HCT116 (cell line): ENCODE results near the gene CRYBG2. TPM values are rescaled to one million over a fixed set of nuclear protein-coding genes. Genes with fewer than 3 reads are reported as not detected.

Experiments used
- ATAC-seq: fragments of 200-7000 bp; cut with Tn5 transposase; 2 replicates; pipeline ENCODE4 v1.9.1; 2020; ENCODE audit warnings: mild to moderate bottlenecking, moderate library complexity
- BruUV-seq: library from RNA; stranded (reverse); fragments of 400-500 nt; replicated peaks from 2 replicates; lab custom pipeline; 2021; lab: Mats Ljungman, UMichigan
- CTCF ChIA-PET: fragments of 300-600 bp; sonication (Branson Sonifier 250); formaldehyde crosslinking; loops from one replicate; lab custom pipeline; 2021; ENCODE audit warnings: antibody characterized with exemption; lab: Charles Lee
- POLR2A ChIA-PET: fragments of 300-600, 350-600 bp; sonication (Branson Sonifier 250); formaldehyde crosslinking; loops from one replicate; lab custom pipeline; 2021; ENCODE audit warnings: antibody characterized with exemption; lab: Charles Lee
- RAD21 ChIA-PET, 2 experiments: fragments of 300-600 bp; sonication (Branson Sonifier 250); formaldehyde crosslinking; loops; one replicate each; lab custom pipeline; 2023; ENCODE audit warnings: low total read pairs in 2 of 2; ENCODE audit not compliant: uncharacterized antibody in 2 of 2, unreplicated experiment in 2 of 2, low non-redundant PET in 1 of 2; lab: Charles Lee
- DNase-seq: peaks from one replicate; pipeline ENCODE4 v3.0.0-alpha.2; 2010; ENCODE audit warnings: low read depth, low spot score
- H2AFZ ChIP-seq: fragments of 200-600 bp; shearing (Covaris generic), sonication (generic); 2 replicates; pipeline ENCODE4 v1.6.1; 2017; ENCODE audit warnings: low read depth, mixed run types, mixed read lengths, antibody characterized with exemption, low read length; ENCODE audit not compliant: poor library complexity, severe bottlenecking
- H3K27ac ChIP-seq: 2 replicates; pipeline ENCODE4 v1.5.1; 2012; ENCODE audit warnings: low read depth, low read length
- H3K27me3 ChIP-seq: fragments of 200-600 bp; sonication (generic); 2 replicates; pipeline ENCODE4 v1.6.1; 2016; ENCODE audit warnings: mixed run types, low read length, mixed read lengths; ENCODE audit not compliant: insufficient read depth
- H3K36me3 ChIP-seq, 2 experiments: fragments of 200-500 bp in 1 of 2; fragments of 200-600 bp in 1 of 2; sonication (Bioruptor generic) in 1 of 2; sonication (generic) in 1 of 2; 2 replicates each; pipeline versions ENCODE4 v1.5.1 to v1.6.1; 2014 to 2016; ENCODE audit warnings: low read length in 2 of 2, inconsistent platforms in 1 of 2, mixed read lengths in 1 of 2, mixed run types in 1 of 2; ENCODE audit not compliant: insufficient read depth in 2 of 2, control insufficient read depth in 1 of 2
- H3K4me1 ChIP-seq, 2 experiments: fragments of 200-600 bp in 1 of 2; sonication (generic) in 1 of 2; 2 replicates each; pipeline versions ENCODE4 v1.5.1 to v1.6.1; 2012 to 2017; ENCODE audit warnings: low read length in 2 of 2, inconsistent platforms in 1 of 2, mild to moderate bottlenecking in 1 of 2, mixed read lengths in 1 of 2, mixed run types in 1 of 2, moderate library complexity in 1 of 2; ENCODE audit not compliant: insufficient read depth in 2 of 2, control insufficient read depth in 1 of 2
- H3K4me2 ChIP-seq: fragments of 200-600 bp; sonication (generic); 2 replicates; pipeline ENCODE4 v1.6.1; 2017; ENCODE audit warnings: mixed run types, low read length, mixed read lengths
- H3K4me3 ChIP-seq, 2 experiments: fragments of 200-600 bp in 1 of 2; sonication (generic) in 1 of 2; replicated peaks in 1 of 2; 2 replicates each; pipeline ENCODE4 v1.5.1; 2011 to 2016; ENCODE audit warnings: low read length in 2 of 2, control low read depth in 1 of 2, low read depth in 1 of 2, mild to moderate bottlenecking in 1 of 2, mixed read lengths in 1 of 2, mixed run types in 1 of 2
- H3K79me2 ChIP-seq: fragments of 200-600 bp; sonication (generic); 2 replicates; pipeline ENCODE4 v1.6.1; 2017; ENCODE audit warnings: mild to moderate bottlenecking, mixed run types, low read length, moderate library complexity, mixed read lengths; ENCODE audit not compliant: insufficient read depth
- H3K9ac ChIP-seq: fragments of 200-600 bp; sonication (generic); 2 replicates; pipeline ENCODE4 v1.6.1; 2016; ENCODE audit warnings: low read length, mixed read lengths
- H3K9me2 ChIP-seq: fragments of 200-600 bp; sonication (generic), shearing (Covaris generic); 2 replicates; pipeline ENCODE4 v1.6.1; 2017; ENCODE audit warnings: mixed run types, mild to moderate bottlenecking, moderate library complexity; ENCODE audit not compliant: insufficient read depth
- H3K9me3 ChIP-seq, 2 experiments: fragments of 200-500 bp in 1 of 2; fragments of 200-600 bp in 1 of 2; sonication (Bioruptor generic) in 1 of 2; sonication (generic) in 1 of 2; 2 replicates each; pipeline ENCODE4 v1.6.1; 2014 to 2017; ENCODE audit warnings: low read length in 2 of 2, mixed read lengths in 2 of 2, inconsistent platforms in 1 of 2, low read depth in 1 of 2, mild to moderate bottlenecking in 1 of 2, mixed run types in 1 of 2, moderate library complexity in 1 of 2; ENCODE audit not compliant: control insufficient read depth in 1 of 2, insufficient read depth in 1 of 2
- H4K20me1 ChIP-seq: fragments of 200-600 bp; sonication (generic), shearing (Covaris generic); 2 replicates; pipeline ENCODE4 v1.6.1; 2017; ENCODE audit warnings: mixed run types, mild to moderate bottlenecking, moderate library complexity; ENCODE audit not compliant: insufficient read depth
- CEBPB ChIP-seq: IDR thresholded peaks from 2 replicates; pipeline ENCODE4 v1.6.1; 2012; ENCODE audit warnings: low read depth
- EGR1 ChIP-seq: IDR thresholded peaks from 2 replicates; pipeline ENCODE4 v1.6.1; 2012; ENCODE audit warnings: low read depth
- ELF1 ChIP-seq: IDR thresholded peaks from 2 replicates; pipeline ENCODE4 v1.6.1; 2012; ENCODE audit warnings: low read depth, borderline replicate concordance
- JUND ChIP-seq: IDR thresholded peaks from 2 replicates; pipeline ENCODE4 v1.6.1; 2012
- POLR2AphosphoS5 ChIP-seq: IDR thresholded peaks from 2 replicates; pipeline ENCODE4 v1.6.1; 2011; ENCODE audit warnings: mild to moderate bottlenecking, low read depth, low read length, moderate library complexity
- SRF ChIP-seq: IDR thresholded peaks from 2 replicates; pipeline ENCODE4 v1.6.1; 2012; ENCODE audit warnings: low read depth
- ZNF274 ChIP-seq: fragments of 200-500 bp; sonication (Bioruptor generic); IDR thresholded peaks from 2 replicates; pipeline ENCODE4 v1.6.1; 2014; ENCODE audit warnings: mild to moderate bottlenecking, low read depth, low read length, inconsistent platforms
- intact Hi-C: fragments of 100-400 bp; cut with micrococcal nuclease; formaldehyde crosslinking; loops from 2 replicates; pipeline ENCODE4 v1.10.0; 2022
- total RNA-seq: library from RNA; stranded (reverse); gene quantifications from one replicate; pipeline ENCODE4 v1.2.1, GENCODE V29; 2021; ENCODE audit not compliant: unreplicated experiment
- TF ChIP-seq, protein P1 (sequence below), 3 experiments: fragments of 200-600 bp in 1 of 3; sonication (generic) in 1 of 3; IDR thresholded peaks in 2 of 3; conservative IDR thresholded peaks in 1 of 3; 2 replicates each; pipeline ENCODE4 v1.5.1; 2012 to 2017; ENCODE audit warnings: low read depth in 2 of 3, low read length in 2 of 3, antibody characterized with exemption in 1 of 3, borderline replicate concordance in 1 of 3, control low read depth in 1 of 3, mild to moderate bottlenecking in 1 of 3, mixed read lengths in 1 of 3, mixed run types in 1 of 3, moderate library complexity in 1 of 3; ENCODE audit not compliant: insufficient read depth in 1 of 3
- TF ChIP-seq, protein P2 (sequence below): IDR thresholded peaks from 2 replicates; pipeline ENCODE4 v1.6.1; 2011; ENCODE audit warnings: mild to moderate bottlenecking, low read length, moderate library complexity; ENCODE audit not compliant: insufficient replicate concordance; ENCODE audit errors: extremely low read depth

CRYBG2 gene
- total RNA-seq, 1 experiment from 2014 or later = 10.5 TPM

DNA sequence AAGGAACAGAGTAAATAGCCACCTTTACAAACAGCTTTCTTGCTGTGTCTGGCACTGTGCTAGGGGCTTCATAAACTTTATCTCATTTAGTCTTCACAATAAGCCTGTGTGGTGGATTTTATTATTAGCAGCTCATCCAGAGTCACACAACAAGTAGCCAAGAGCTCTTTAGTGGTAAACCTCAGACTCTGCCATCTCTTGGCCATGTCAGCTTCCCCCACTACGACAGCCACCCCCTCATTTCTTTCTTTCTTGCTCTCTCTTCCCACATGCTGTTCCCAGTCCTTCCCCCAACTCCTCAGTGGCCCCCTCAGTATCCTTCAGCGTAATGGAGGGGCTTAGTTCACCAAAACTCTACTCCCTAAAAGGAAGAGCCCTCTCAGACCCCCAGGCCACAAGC lies 19.9 kb upstream of the CRYBG2 start:
- Histone ChIP-seq H3K36me3 (no peaks in the 10 kb centered on the region), H3K4me2 (no peak overlapping the region), H3K27me3 (no peaks in the 10 kb centered on the region), H2AFZ (no peak overlapping the region), H3K4me3 (no peak overlapping the region), H3K79me2 (no peaks in the 10 kb centered on the region), H3K9me3 (peaks cover 0 to 7% of the 10 kb centered on the region in 2 experiments; a peak in 1 of 4 replicates), H3K27ac (no peak overlapping the region), H3K9me2 (no peaks in the 10 kb centered on the region), H3K4me1 (peaks cover 18 to 24% of the 10 kb centered on the region in 2 experiments), H3K9ac (no peak overlapping the region), H4K20me1 (no peaks in the 10 kb centered on the region)
- TF ChIP-seq POLR2AphosphoS5 (no peak), ZNF274 (no peak), EGR1 (no peak), ELF1 (no peak), JUND (no peak), SRF (no peak), CEBPB (no peak)
- TF ChIP-seq, protein P1, sequence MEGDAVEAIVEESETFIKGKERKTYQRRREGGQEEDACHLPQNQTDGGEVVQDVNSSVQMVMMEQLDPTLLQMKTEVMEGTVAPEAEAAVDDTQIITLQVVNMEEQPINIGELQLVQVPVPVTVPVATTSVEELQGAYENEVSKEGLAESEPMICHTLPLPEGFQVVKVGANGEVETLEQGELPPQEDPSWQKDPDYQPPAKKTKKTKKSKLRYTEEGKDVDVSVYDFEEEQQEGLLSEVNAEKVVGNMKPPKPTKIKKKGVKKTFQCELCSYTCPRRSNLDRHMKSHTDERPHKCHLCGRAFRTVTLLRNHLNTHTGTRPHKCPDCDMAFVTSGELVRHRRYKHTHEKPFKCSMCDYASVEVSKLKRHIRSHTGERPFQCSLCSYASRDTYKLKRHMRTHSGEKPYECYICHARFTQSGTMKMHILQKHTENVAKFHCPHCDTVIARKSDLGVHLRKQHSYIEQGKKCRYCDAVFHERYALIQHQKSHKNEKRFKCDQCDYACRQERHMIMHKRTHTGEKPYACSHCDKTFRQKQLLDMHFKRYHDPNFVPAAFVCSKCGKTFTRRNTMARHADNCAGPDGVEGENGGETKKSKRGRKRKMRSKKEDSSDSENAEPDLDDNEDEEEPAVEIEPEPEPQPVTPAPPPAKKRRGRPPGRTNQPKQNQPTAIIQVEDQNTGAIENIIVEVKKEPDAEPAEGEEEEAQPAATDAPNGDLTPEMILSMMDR (IDR thresholded peaks at IDR 0.05 in 2 of 3, conservative IDR thresholded peaks at IDR 0.05 in 1 of 3; ENCODE audit: borderline replicate concordance in 1 of 3, insufficient read depth in 1 of 3, low read depth in 2 of 3, low read length in 2 of 3) = no peak
- TF ChIP-seq, protein P2, sequence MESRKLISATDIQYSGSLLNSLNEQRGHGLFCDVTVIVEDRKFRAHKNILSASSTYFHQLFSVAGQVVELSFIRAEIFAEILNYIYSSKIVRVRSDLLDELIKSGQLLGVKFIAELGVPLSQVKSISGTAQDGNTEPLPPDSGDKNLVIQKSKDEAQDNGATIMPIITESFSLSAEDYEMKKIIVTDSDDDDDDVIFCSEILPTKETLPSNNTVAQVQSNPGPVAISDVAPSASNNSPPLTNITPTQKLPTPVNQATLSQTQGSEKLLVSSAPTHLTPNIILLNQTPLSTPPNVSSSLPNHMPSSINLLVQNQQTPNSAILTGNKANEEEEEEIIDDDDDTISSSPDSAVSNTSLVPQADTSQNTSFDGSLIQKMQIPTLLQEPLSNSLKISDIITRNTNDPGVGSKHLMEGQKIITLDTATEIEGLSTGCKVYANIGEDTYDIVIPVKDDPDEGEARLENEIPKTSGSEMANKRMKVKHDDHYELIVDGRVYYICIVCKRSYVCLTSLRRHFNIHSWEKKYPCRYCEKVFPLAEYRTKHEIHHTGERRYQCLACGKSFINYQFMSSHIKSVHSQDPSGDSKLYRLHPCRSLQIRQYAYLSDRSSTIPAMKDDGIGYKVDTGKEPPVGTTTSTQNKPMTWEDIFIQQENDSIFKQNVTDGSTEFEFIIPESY = no peak
- ChIA-PET CTCF (interaction anchor here (0.8 to 1.4 kb wide), 2 partner anchors 18 to 88 kb away, joined by 3 read pairs; no protein-coding TSS in a partner anchor), POLR2A (interaction anchor here (1.0 kb wide), 1 partner anchor 10 kb away, joined by 3 read pairs; no protein-coding TSS in a partner anchor), RAD21 (no interaction called here)
- intact Hi-C loops = no loop called here
- no peak for DNase-seq
- no TSS peak for BruUV-seq
- ATAC-seq = no peak
